GM19238 (cell line): ENCODE results near the gene CAMTA1.
"Not testable (repeated sequence)": the region's sequence is repeated elsewhere in the genome, so short reads cannot be mapped to it uniquely, and the experiment has no call there.

Source experiments
- DNase-seq: peaks from one replicate; pipeline ENCODE4 v3.0.0; 2011; ENCODE audit warnings: low spot score; ENCODE audit not compliant: insufficient read length

The CAMTA1 gene

DNA sequence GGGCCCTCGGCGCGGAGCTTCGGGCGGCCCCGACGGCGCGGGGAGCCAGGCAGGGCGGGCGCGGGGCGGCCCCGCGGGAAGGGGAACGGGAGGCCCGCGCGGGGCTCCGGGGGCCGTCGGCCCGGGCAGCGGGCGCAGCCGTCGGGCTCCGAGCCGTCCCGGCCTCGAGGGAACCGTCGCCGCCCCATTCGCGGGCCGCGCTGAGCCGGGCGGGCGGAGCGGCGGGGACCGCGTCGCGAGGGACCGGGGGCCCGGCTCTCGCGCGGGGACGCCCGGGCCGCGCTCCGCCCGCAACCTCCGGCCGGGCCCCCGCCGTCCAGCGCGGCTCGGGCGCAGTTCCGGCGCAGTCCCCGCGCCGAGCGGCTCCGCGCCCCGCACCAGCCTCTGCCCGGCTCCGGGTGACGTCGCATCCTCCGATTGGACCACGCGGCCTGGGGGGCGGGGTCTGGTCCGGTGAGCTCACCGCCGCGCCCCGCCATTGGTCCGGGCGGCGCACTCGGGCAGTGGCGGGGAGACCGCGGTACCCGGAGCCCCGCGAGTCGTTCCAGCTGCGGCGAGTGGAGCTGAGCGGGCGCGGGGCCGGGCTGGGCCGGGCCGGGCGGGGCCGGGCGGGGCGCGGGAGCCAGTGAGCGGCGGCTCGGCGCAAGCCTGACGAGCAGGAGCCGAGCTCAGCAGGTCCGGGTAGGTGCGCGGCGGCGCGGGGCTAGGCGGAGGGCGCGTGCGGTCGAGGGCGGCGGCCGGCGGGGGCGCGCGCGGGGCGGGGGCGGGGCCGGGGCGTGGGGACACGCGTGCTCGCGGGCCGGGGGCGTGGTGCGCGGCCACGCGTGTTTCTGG is 919.2 kb downstream of the CAMTA1 start:
- peak; percentile 96 for DNase-seq

DNA sequence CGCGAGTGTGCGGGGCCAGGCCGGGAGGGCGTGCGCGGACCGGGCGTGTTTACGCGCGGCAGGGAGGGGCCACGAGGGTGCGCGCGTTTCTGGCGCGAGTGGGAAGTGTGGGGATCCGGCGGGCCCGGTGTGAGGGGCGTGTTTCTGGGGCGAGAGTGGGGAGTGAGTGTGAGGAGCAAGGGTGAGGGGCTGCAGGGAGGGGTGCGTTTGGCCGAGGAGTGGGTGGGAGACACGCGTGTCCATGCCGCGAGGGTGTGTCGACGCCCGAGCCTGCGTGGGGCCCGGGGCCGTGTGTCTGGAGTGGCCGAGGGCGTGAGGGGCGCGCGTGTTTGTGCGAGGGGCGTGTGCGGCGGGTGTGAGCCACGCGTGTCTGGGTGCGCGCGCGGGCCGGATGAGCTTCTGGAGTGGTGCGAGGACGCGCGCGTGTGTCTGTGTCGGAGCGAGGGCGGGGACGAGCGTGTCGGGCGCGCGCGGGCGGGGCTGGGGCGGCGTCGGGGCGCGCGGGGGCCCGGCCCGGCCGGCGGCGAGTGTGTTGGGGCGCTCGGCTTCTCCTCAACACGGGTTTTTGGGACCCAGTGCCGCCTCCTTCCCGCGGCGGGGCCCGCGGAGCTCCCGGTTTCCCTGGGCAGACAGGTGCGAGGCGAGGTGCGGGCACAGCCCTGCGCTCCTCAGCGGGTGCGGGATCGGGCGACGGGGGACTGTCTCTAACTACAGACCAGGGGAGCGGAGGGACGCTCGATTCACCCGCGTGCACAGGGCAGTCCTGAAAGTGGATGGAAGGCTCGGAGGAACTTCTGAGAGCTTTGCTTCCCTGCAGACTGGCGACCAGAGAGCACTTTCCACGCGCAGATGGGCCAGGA is 920.0 kb downstream of the CAMTA1 start:
- DNase-seq = no peak

DNA sequence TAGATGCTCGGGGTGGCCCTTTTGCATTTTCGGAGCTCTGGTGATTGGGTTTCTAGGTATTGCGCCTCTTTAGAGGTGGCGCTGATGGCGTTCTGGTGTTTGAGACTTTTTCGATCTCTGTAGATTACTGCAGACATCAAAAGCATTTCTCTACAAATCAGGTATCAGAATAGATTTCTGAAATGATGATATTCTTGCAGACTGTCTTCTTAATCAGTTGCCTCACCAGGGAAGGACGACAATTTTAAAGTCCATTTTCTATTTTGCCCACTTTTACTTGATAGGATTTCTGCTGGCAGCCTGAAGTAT is 920.6 kb downstream of the CAMTA1 start:
- DNase-seq = no peak

DNA sequence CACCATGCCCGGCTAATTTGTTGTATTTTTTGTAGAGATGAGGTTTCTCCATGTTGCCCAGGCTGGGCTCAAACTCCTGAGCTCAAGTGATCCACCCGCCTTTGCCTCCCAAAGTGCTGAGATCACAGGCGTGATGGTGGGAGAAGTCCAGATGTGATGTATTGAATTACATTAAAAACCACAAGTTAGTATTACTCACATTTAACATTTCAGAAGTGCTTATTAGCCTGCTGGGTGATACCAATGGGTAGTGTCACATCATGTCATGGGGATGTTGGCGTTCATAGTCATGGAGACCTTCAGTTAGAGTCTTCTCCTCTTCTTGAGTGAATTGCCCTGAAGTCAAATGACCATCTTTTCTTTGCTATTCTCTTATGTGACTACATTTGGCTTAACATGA is 922.3 kb downstream of the CAMTA1 start:
- DNase-seq = no peak

DNA sequence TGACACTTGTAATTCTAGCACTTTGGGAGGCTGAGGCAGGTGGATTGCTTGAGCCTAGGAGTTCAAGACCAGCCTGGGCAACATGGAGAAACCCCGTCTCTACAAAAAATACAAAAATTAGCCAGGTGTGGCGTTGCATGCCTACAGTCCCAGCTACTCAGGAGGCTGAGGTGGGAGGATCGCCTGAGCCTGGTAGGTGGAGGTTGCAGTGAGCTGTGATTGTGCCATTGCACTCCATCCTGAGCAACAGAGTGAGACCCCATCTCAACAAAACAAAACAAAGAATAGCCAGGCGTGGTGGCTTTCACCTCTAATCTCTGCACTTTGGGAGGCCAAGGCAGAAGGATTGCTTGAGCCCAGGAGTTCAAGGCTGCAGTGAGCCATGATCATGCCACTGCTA is 922.8 kb downstream of the CAMTA1 start:
- DNase-seq = not testable (repeated sequence)

DNA sequence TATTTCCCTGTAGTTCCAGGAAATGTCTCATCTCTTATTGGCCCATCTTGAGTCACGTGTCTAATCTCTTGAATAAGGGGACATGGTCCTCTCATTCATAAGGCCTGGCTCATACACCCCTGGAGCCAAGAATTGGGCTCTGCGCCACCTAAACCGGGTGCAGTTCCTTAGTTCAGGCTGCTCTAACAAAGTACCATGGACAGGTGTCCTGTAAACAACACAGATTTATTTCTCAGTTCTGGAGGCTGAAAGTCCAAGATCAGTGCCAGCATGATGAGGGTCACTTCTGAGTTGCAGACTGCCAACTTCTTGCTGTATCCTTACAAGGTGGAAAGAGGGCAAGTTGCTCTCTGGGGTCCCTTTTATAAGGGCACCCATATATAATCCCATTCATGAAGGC is 925.6 kb downstream of the CAMTA1 start:
- no peak for DNase-seq

DNA sequence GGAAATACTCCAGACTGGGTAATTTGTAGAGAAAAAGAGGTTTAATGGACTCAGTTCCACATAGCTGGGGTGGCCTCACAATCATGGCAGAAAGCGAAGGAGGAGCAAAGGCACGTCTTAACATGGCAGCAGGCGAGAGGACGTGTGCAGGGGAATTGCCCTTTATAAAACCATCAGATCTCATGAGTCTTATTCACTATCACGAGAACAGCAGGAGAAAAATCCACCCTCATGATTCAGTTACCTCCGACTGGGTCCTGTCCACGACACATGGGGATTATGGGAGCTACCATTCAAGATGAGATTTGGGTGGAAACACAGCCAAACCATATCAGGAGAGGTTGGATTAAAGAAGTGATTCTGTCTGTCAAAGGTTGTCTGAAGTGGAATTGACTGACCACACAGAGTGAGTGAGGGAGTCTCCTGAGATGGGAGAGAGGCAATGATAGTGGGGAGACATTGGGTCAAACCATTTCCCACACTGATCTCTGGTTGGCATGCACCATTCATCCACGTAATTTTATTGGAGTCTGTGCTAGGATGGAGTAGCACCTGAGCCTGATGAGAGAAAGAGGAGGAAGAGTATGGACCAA is 927.6 kb downstream of the CAMTA1 start:
- no peak for DNase-seq

DNA sequence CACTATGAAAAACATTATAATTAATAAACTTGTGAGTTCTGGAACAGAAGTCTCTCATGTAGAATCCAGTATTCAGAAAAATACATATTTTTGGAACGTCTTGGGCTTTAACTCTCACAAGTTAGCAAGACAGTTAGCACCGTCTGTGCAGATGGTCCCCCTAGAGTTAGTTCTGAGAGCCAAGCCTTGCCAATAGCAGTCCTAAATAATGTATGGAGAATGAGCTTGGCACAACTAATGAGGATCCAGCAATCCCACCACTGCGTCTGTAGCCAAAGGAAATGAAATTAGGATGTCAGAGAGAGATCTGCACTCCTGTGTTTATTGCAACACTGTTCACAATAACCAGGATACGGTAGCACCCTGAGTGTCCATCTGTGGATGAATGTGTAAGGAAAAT is 931.3 kb downstream of the CAMTA1 start:
- DNase-seq = no peak

DNA sequence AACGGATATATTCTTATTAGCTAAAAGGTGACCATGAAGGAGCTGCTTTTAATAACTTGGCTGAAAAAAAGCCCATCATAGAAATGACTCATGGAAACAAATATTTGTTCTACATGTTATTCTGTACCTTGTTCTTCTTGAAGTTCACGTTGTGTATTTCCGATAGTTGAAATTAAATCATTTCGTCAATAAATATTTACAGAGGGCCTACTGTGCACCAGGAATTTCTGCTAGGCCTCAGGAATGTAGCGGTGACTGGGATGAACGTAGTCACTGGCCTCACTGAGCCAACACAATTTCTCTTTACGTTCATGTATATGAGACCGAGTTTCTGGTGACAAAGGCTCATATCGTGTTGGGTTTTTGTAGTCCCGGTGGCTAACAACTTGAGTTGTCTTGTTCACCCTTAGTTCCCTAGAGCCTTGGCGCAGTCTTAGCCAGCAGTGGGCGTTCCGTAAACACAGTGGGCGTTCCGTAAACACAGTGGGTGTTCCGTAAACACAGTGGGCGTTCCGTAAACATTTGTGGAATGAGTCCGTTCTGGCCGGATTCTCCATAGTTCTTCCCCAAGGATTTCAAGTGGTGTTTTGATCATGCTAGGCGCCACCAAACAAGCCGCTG is 932.6 kb downstream of the CAMTA1 start:
- no peak for DNase-seq

DNA sequence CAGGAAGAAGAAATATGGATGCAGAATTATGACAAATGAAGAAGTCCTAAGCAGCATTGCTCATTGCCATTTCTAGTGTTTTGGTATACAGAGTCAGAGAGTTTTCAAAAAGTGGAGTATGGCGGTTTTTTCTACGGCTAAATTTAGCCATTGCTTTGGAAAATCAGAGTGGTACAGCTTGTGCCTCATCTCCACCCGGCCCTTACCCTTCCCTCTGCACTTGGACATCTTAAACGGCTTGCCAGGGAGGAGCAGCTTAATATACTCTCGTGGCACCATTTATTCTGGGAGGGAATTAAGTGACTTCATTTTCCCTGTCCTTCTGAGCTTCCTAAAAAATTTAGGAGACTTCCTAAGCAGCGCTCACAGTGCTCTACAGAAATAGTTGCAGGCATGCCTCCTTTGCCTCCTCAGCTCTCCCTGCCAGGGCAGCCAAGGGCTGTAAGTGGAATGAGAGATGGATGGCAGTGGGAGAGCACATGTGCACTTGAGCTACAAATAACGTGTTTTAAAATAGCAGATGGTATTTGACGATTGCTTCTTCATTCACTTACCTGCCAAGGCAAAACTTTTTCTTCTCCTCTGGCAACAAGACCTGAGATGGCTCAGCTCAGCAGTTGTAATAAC is 934.3 kb downstream of the CAMTA1 start:
- DNase-seq = no peak

DNA sequence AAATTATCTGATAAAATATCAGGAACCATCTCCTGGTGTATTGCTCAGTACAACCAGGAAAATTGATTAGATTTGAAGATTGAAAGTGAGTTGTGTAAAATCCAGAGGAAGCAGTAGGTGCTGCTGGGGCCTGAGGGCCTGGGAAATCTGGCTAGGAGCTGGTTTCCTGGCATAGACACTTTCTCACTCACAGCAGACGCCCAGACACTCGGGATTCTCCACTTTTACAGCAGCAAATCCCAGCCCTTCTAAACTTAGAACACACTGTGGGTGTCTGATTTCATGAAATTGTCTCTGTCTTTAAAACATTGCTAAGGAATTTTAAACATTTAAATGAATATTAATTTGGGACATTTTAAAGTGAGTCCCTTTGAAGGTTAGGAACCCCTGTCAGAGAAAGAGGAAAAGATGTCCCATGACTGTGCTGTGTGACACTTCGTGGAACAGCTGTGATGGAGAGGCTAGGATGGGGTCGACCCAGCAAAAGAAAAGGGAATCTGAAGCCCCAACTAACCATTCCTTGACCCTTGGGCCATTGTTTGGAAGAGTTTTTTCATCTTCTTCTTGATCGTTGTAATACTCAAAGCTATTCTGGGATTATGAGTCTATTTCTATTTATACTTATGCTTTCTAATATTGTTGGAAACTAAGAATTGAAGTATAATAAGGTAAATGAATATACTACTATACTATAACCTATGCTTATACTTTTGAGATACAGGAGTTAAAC is 936.9 kb downstream of the CAMTA1 start:
- no peak for DNase-seq

DNA sequence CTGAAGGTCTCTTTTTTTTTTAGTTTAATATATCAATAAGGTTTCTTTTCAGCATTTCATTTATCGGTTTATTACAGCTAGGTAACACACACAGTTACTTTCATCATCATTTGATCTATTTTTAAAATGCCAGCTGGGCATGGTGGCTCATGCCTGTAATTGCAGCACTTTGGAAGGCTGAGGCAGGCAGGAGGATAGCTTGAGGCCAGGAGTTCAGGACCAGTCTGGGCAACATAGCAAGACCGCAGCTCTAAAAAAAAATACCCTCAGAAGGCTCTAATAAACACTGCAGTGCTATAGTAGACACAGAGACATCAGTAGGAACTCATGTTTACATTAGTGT is 937.4 kb downstream of the CAMTA1 start:
- no peak for DNase-seq

DNA sequence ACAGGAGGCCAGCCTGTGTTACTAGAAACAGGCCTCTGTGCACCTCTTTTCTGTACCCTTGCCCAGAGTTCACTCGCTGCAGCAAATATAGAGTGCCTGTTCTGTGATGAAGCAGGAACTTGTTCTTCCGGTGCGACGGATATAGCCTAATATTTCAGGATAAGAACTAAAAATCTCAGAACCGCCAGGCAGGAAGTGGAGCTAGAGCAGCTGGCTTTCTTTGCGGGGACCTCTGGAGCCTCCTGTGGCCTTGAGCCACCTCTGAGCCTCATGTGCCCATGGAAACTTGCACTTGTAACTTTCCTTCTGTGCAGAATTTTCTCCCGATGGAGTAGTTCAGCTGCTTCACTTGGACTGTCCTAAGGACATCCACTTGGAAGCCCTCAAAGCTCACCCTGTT is 941.4 kb downstream of the CAMTA1 start:
- DNase-seq = no peak

DNA sequence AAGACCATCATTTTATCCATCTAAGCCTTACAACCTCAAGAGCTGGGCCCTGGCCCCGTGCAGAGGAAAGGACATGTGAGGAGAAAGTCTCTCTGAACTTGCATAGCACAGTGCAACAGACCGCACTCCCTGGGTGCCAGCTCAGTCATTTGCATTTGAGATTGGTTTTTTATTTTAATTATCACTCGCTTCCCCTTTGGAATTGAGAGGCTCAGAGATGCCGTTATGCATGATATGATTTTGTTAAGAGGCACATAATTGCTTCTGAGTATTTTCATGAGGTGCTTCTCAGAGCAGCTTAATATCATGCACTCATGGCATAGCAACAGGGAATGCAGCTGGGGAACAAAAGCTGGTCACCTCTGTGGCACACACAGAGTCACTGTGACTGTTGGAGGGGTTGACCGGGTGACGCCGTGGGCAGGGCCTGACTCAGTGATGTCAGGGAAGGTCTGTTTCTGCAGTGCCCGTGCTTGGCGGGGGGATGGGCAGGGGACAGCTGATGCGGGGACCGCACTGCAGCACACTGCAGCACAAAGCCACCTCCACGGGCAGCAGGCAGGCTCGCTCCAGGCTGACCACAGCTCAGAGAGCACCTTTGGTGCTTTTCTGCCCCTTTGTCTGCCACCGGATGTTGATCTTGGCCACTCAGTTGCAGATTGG is 942.7 kb downstream of the CAMTA1 start:
- no peak for DNase-seq

DNA sequence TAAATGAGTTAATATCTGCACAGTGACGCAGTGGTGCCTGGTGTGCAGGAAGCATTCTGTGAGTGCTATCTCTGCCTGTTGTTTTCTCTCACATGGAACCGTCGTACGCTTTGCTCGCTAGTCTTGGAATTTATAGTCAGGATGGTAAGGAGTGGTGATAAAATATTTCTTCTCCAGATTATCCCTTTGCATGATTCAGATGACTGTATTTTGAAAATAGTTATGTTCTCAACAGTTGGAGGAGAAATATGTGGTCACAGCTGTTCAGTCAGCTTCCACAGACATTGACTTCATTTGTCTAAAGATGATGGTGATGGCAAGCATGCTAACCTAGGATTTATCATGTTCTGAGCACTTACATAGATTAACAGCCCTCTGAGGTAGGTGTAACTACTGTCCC is 944.5 kb downstream of the CAMTA1 start:
- no peak for DNase-seq

DNA sequence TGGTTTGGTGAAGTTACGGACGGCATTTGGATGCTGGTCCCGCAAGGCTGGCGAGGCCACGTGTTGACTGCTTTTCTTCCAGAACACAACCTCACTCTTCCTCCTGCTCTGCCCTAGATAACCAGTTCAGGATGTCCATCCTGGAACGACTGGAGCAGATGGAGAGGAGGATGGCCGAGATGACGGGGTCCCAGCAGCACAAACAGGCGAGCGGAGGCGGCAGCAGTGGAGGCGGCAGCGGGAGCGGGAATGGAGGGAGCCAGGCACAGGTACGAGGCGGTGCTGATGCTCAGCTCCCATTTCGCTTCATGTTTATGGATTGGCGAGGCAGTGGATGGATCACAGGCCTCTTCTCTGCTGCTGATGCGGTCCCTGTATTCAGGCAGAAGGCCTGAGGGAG is 947.1 kb downstream of the CAMTA1 start:
- DNase-seq = no peak

DNA sequence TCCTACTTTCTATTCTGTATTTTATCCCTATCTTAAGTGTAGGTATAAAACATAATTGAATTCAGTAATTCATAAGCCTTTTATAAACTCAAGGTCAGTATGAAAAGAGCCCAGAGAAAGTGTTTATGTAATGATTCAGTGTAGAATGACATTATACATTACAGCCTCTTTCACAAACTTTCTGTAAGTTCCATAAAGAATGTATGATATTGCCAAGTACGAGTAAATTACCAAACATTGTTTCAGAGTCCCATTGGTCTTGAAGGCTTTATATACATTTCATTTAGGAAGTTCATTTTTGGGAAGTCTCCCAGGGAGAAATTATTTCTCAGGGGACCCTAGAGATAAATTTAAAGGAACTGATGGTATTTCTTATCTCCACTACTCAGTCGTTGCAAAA is 948.0 kb downstream of the CAMTA1 start:
- no peak for DNase-seq

DNA sequence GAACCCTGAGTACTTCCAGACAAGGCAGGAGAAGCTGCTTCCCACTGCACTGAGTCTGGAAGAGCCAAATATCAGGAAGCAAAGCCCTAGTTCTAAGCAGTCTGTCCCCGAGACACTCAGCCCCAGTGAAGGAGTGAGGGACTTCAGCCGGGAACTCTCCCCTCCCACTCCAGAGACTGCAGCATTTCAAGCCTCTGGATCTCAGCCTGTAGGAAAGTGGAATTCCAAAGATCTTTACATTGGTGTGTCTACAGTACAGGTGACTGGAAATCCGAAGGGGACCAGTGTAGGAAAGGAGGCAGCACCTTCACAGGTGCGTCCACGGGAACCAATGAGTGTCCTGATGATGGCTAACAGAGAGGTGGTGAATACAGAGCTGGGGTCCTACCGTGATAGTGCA is 952.8 kb downstream of the CAMTA1 start:
- DNase-seq = no peak

DNA sequence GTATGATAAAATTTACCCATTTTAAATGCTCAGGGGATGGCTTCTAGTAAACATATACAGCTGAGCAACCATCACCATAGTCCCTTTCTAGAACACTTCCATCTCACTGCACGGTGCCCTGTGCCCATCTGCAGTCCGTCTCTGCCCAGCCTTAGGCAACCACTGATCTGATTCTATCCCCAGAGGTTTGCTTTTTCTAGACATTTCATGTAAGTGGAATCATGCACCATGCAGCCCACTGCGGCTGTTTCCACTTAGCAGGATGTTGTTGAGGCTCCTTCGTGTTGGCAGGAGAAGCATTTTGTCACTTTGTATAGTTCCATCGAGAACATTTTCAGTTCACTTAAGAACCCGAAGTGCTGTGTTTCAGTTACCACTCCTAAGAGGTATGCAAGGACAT is 958.1 kb downstream of the CAMTA1 start:
- DNase-seq = no peak

DNA sequence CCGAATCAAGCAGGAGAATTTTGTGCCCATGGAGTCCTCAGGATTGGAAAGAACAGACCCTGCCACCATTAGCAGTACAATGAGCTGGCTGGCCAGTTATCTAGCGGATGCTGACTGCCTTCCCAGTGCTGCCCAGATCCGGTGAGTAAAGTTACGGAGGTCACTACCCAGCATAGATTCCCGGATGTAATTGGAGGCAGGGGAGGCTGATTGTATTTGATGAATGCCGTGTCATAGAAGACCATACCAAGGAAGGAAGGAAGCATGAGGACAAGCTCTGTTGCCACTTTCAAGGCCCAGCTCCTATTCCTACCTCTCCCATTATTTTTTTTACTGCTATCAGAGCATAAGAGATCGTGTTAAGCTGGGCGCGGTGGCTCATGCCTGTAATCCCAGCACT is 959.6 kb downstream of the CAMTA1 start:
- DNase-seq = no peak

DNA sequence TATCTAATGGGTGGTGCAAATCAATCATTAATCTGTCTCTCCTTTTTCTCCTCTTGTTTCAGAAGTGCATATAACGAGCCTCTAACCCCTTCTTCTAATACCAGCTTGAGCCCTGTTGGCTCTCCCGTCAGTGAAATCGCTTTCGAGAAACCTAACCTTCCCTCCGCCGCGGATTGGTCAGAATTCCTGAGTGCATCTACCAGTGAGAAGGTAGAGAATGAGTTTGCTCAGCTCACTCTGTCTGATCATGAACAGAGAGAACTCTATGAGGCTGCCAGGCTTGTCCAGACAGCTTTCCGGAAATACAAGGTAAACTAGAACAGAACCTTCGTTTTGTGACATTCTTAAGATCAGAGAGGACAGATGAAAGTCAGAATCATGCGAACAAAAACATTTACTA is 960.5 kb downstream of the CAMTA1 start:
- DNase-seq = no peak
